ENCODE data around the gene TIMP2. TPM values are rescaled to one million over a fixed set of nuclear protein-coding genes. Genes with fewer than 3 reads are reported as not detected.
"Not testable (repeated sequence)": the region's sequence is repeated elsewhere in the genome, so short reads cannot be mapped to it uniquely, and the experiment has no call there.

The TIMP2 gene
- total RNA-seq, 1 experiment from 2014 or later, result 37.5 TPM

DNA sequence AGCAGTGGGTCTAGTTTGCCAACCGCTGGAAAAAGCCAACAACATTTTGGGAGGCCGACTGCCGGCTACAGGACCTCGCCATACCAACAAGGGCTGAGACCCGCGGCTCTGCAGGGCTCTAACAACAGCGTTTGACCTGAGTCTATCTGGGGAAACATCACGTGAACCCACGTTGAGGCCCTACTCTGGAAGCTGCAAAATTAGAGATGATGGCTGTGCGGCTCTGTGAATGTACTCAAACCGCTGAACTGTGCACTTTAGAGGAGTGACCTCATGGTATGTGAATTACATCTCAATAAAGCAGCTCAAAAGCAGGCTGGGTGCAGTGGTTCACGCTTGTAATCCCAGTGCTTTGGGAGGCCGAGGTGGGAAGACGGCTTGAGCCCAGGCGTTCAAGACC, 12.1 kb downstream of the TIMP2 start:
- DNase-seq (ENCODE audit: low spot score), result no peak
- in situ Hi-C loops (cut with HindIII; ENCODE audit: low sequenced_read_pairs), result no loop called here

DNA sequence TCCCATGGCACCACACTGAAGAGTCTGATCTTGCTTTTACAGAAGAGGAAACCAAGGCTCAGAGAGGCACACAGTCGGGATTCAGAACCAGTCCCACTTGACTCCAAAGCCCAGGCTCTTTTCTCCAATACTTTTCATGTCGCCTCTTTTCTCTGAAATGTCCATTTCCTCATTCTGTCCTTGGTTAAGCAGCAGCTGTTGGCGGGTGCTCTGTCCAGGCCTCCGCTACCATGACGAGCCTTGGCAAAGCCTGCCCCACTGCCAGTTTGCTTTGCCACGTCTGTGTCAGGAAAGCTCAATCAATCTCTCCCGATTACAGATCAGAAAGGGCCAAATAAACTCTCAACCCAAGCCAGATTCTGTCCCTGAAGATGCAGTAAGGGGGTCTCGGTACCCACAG, 13.1 kb downstream of the TIMP2 start:
- DNase-seq (ENCODE audit: low spot score), result no peak
- in situ Hi-C loops (cut with HindIII; ENCODE audit: low sequenced_read_pairs), result no loop called here

DNA sequence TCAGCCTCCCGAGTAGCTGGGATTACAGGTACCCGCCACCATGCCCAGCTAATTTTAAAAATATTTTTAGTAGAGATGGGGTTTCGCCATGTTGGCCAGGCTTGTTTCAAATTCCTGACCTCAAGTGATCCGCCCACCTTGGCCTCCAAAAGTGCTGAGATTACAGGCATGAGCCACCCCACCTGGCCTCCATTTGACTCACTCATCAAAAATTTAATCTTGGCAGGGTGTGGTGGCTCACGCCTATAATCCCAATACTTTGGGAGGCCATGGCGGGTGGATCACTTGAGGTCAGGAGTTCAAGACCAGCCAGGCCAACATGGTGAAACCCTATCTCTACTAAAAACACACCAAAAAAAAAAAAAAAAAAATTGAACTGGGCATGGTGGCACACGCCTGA, 13.6 kb downstream of the TIMP2 start:
- in situ Hi-C loops (cut with HindIII; ENCODE audit: low sequenced_read_pairs); DNase-seq (ENCODE audit: low spot score): not testable (repeated sequence)

DNA sequence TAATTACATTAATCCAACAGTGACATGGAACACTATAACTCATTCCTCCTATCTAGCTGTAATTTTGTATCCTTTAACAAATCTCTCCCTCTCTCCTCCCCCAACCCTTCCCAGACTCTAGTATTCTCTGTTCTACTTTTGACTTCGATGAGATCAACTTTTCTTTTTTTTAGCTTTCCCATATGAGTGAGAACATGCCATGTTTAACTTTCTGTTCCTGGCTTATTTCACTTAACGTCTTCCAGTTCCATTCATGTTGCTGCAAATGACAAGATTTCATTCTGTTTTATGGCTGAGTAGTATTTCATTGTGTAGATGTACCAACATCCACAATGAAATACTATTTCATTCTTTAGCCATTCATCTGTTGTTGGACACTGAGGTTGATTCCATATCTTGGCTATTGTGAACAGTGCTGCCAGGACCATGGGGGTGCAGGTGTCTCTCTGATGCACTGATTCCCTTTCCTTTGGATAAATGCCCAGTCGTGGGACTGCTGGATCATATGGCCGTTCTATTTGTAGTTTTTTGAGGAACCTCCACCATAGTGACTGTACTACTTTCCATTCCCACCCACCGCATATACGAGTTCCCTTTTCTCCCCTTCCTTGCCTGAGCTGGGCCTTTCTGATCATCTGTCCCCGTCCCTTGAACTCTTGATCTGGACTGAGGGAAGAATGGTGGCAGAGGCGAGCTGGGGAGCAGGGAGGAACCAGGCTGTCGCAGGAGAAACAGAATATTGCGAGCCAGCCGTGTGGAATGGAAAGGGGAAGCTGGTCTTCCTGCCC, 14.5 kb downstream of the TIMP2 start:
- DNase-seq (ENCODE audit: low spot score), result no peak
- in situ Hi-C loops (cut with HindIII; ENCODE audit: low sequenced_read_pairs), result no loop called here

DNA sequence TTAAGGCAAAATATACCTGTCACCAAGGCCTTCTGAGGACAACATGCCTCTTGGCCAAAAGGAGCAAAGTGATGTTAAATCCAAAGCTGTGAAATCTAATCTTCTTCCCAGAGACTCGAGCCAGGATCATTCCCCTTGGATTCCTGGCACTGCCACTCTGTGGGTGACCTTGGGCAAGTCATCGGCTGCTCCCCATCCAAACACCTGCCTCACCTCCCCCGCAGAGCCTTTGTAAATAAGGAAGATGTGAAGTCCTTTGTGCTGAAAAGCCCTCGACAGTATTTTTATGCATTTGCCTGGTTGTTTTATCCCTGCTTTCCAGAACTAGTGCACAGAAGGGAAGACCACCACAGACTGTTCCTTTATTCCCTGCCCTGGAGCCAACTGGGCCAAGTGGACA, 16.8 kb downstream of the TIMP2 start:
- in situ Hi-C loops (cut with HindIII; ENCODE audit: low sequenced_read_pairs), result no loop called here
- DNase-seq (ENCODE audit: low spot score), result no peak

DNA sequence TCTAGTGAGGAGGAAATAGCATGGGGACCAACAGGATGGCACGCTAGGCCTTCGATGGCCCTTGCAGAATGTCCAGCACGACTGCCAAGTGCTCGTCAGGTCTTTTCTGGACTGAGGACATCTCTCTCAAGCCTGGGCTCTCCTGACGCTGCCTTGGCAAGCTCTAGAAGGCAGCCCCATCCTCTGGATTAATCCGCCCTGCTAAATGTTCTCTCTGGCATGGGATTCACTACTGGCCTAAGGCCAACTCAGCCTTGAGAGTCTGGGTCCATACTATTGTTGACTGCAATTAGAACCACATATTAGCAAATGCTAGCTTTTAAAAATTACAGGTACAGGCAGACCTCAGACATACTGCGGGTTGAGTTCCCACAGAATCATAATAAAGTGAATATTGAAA, 19.6 kb downstream of the TIMP2 start:
- in situ Hi-C loops (cut with HindIII; ENCODE audit: low sequenced_read_pairs), result no loop called here
- no peak for DNase-seq (ENCODE audit: low spot score)

DNA sequence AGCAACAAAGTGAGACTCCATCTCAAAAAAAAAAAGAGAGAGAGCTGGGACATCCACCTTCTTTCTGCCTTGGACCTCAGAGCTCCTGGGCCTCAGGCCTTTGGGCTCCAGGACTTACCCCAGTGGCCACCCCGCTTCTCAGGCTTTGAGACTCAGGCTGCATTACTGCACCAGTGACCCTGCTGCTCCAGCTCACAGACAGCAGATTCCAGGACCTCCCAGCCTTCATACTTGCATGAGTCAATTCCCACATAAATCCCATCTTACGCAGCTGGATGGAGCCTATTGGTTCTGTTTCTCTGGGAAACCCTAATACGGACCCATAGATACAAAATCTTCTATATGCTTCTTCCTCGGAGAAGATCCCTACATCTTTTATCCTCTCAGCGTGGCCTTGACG, 20.1 kb downstream of the TIMP2 start:
- DNase-seq (ENCODE audit: low spot score), result no peak
- in situ Hi-C loops (cut with HindIII; ENCODE audit: low sequenced_read_pairs), result no loop called here

DNA sequence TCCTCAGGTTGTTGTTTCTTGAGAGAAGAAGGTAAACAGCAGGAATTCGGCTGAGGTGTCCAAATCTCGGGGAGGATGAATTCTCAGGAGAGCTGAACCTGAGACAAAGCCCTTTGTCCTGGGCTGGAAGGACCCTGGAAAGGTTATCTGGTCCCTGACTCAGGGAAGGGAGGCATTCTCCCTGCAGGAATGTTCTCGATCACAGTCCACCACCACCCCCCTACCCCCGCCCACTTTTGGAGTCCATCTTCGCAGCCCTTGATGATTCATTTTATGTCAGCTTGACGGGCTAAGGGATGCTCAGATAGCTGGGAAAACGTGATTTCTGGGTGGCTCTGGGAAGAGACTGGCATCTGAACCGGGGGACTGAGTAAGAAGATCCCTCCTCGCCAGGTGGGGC, 20.8 kb downstream of the TIMP2 start:
- in situ Hi-C loops (cut with HindIII; ENCODE audit: low sequenced_read_pairs), result no loop called here
- DNase-seq (ENCODE audit: low spot score), result no peak

DNA sequence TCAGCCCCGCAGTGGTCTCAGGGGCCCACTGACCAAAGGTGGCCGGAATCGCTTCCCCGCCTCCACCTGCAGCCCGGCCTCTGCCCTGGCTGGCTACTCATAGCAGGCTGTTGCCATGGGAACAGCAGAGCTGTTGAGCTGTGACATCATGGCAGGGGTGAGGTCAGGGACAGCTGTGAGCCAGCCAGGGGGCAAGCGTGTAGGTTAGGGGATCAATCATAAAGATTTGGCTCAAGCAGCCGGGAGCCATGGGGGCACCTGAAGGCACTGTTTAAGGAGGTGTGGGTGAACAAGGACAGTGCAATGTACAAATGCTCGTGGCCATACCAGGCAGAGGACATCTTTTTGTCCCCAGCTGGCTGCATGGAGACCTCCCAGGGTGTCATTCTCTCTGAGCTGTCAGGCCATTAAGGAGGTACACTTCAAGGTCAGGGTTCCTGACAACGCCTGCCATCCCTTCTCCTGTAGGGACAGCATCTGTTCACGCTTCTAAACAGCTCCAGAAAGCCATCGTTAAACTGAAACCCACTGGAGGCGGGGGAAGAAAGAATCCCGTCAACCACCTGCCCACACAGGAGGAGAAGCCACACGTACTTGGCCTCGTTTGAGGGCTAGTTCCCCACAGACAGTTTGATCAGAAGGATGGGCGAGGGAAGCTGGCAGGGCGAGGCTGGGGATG, 21.9 kb downstream of the TIMP2 start, which contains the start of gene CEP295NL:
Gene CEP295NL, minus strand, starts transcription at position 101 of the 679 bp plus-strand sequence. CDS start 1,373 bp downstream, outside the sequence.
- in situ Hi-C loops (cut with HindIII; ENCODE audit: low sequenced_read_pairs), result no loop called here
- DNase-seq (ENCODE audit: low spot score), result no peak

DNA sequence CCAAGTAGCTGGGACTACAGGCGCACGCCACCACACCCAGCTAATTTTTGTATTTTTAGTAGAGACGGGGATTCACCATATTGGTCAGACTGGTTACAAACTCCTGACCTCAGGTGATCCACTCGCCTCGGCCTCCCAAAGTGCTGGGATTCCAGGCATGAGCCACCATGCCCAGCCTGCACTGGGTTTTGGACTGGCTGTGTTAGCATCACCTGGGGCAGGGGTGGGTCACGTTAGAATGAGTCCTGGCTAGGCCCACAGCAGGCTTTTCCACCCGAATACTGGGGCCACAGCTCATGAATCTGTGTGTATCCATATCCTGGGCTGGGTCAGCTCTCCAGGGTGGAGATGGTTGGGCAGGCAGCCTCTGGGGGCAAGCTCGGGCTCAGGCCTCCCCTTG, 23.0 kb downstream of the TIMP2 start:
- in situ Hi-C loops (cut with HindIII; ENCODE audit: low sequenced_read_pairs); DNase-seq (ENCODE audit: low spot score): not testable (repeated sequence)

DNA sequence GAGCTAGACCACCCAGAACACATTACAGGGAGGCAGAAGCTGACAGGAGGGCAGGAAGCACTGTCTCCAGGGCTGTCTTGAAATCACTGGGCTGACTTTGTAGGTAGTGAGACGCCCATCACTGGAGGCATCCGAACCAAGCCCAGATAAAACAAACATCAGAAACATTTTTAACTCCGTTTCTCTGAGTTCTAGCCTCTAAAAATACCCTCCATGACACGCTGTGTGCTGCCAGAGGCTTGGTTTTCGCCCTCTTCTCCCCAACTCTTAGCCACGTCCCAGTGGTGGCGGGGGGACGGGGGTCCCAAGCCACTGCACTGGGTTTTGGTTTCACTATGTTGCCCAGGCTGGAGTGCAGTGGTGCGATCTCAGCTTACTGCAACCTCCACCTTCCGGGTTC, 23.4 kb downstream of the TIMP2 start:
- in situ Hi-C loops (cut with HindIII; ENCODE audit: low sequenced_read_pairs), result no loop called here
- DNase-seq (ENCODE audit: low spot score), result no peak

DNA sequence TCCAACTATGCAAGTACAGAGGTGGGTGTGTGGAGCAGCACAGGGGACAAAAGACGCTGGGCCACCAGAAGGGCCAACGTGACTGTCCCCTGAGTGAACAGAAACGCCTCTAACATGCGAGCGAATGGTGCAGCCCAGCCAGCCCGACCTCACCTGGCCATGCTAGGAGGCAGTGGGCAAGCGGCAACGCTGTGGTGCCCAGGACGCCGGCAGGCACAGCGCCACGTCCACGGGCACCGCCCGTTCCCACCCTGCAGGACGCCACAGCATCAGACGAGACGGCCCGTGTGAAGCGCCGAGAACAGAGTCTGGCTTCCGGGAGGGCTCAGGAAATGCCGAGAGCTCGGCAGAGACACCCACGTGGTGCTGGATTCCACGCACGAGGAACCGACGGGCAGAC, 24.4 kb downstream of the TIMP2 start:
- no peak for DNase-seq (ENCODE audit: low spot score)
- in situ Hi-C loops (cut with HindIII; ENCODE audit: low sequenced_read_pairs), result no loop called here

DNA sequence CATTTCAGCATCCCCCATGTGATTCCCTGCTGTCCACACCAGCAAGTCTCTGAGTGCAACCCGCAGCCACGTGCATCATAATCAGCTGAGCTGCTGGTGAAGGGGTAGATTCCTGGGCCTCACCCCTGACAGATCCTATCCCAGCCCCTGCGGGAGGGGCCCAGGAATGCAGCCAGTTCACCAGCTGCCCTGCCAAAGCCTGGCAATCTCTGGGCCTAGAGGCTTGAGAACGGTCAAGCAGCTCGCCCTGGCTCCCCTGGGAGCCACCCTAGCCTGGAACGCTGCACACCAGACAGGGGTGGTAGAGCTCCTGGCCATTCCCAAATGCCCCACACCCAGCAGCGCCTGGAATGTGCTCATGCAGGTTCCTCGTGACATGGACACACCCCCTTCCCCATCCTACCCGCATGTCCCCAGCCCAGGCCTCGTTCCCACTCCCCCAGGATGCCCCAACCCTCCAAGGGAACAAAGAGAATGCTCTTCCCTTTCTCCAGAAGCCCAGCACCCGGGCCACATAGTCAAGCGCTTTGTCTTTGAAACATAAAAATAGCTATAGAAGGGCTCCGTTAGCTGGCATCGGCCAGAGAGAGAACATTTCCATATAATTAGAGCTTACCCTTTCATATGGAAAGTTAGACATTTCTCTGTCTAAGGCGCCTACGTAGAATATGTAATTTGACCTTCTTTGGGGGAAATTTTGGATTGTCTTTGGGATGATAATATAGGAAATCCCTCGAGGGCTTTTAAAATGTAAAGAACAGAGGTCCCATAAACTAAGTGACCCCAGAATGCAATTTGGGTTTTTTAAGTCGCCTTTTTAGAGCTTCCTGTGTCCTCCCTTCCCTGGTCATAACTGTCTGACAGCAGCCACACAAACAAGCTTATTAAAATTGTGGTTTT, 25.6 kb downstream of the TIMP2 start:
- in situ Hi-C loops (cut with HindIII; ENCODE audit: low sequenced_read_pairs), result no loop called here
- no peak for DNase-seq (ENCODE audit: low spot score)

DNA sequence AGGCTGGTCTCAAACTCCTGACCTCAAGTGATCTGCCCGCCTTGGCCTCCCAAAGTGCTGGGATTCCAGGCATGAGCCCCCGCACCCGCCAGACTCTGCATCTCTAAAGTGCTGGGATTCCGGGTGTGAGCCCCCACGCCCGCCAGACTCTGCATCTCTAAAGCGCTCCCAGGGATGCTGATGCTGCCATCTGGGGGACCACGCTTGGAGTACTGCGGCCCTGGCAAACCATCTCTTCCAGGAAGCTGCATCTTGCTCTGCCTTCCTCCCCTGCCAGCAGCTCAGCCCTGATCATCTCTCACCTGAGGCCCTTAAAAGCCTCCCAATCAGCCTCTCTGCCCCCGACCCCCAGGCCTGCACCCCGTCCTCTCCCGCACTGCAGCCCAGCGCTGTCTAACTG, 26.2 kb downstream of the TIMP2 start:
- in situ Hi-C loops (cut with HindIII; ENCODE audit: low sequenced_read_pairs), result no loop called here
- DNase-seq (ENCODE audit: low spot score), result no peak

DNA sequence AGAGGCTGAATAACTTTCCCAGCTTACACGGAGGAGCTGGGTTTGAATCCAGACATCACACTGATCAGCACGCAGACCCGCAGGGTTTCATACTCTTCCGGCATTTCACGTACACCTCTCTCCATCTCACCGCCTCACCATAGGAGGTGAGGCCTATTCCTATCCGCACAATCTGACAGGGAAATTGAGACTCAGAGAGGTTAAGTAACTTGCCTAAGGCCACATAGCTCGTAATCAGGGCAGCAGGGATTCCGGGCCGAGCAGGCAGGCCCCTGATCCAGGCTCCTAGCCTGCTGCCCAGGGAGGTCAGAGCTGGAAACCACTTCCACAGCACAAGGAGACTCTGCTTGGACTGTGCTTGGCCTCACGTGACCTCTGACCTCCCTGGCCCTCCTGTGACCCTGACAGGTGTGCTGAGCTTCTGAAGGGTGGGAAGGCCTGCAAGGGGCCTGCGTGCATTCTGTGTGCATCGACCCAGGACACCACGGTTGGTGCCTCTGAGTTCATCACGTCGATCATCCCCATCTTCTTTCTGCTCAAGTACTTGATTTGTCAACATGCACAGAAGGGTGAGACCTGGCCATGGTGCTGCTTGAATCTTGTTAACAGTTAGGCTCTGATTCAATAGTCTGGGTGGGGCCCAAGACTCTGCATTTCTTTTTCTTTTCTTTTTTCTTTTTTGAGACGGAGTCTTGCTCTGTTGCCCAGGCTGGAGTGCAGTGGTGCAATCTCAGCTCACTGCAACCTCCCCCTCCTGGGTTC, 26.9 kb downstream of the TIMP2 start:
- in situ Hi-C loops (cut with HindIII; ENCODE audit: low sequenced_read_pairs), result no loop called here
- no peak for DNase-seq (ENCODE audit: low spot score)

DNA sequence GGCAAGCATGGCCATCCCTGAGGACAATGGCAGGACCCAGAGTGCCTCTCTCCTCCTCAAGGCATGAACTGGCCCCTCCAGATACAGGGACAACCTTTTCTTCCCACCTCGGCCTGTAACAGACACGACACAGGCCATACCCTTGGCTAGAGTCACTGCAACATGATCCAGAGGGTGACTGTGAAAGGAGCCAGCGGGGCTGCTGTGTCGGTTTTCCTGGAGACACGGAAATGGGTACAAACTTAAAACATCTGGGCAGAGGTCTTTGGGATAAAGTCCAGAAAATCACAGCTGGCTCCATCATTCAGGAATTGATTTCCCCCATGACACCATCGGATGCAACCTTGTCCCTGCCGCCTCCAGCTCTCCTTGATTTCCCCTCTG, 27.5 kb downstream of the TIMP2 start:
- DNase-seq (ENCODE audit: low spot score), result no peak
- in situ Hi-C loops (cut with HindIII; ENCODE audit: low sequenced_read_pairs), result no loop called here

DNA sequence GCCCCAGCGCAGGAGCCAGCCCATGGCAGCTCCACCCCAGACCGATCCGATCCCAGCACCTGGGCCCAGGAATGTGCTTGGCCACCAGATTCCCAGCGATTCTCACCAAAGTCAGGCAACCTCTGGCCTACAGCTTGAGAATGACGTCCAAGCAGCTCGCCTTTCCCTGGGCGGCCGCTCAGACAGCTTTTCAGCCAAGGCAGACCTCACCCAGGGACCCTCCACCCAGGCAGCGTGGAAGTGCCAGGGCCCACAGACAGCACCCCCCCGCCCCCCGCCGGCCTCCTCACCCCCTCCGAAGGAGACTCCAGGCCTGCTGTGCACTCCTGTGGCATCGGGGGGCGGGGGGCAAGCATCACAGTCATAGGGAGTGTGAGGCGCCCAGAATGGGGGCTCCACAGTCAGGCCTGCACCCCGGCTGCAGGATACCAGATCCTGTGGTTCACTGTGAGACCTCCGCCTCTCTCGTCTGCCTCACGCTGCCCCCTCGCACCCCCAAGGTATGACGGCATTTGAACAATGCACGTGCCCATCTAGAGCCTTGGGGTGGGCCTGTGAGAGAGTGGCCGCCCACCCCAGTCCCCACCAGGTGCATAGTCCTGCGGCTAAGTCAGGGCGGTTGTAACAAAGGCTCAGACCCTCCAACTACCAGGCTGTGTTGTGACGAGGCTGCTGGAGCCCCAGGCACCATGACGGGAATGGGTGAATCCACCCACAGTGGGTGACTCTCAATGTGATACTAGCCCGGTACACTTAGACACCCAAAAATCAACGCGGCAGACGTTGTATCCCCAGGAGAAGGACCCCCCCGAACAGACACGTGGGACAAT, 28.1 kb downstream of the TIMP2 start:
- DNase-seq (ENCODE audit: low spot score), result no peak
- in situ Hi-C loops (cut with HindIII; ENCODE audit: low sequenced_read_pairs), result no loop called here

DNA sequence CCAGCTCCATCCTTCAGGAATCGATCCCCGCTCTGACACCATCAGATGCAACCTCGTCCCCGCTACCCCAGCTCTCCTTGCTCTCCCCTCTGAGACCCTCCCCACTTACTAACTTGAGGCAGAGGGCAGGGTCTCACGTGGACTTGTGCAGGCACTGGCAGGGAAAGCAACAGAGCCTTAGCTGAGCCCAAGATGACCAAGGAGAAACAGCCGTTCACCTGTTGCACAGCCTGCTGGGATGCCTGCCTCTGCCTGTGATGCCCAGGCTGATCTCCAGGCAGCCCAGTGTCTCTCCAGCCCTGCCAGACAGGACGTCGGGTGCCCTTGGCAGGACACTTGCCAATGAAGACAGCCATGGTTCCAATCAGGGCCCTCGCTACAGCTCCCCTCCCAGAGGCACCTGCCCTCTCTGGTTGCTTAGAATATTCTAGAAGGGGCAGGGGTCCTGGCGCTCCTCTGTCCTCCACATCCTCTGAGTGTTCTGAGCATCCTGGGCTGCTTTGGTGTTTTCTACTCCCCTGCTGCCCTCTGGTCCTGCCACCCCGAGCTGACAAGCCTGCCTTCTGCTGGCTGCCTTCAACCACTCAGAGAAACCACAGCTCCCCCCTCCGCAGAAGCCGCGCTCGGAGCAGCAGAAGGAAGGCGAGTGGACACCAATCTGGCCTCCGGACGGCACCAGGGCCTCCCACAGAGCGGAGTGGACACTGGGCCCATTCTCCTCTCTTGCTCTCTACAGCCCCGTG, 28.9 kb downstream of the TIMP2 start:
- DNase-seq (ENCODE audit: low spot score), result peak; percentile 37
- in situ Hi-C loops (cut with HindIII; ENCODE audit: low sequenced_read_pairs), result no loop called here
